SK-N-MC (cell line): ENCODE data around the gene EXOC3L2.

Experiments used
- EZH2 ChIP-seq: fragments of 200-600 bp; sonication (generic); IDR thresholded peaks from one replicate; pipeline ENCODE4 v1.6.1; 2017; ENCODE audit warnings: antibody characterized with exemption
- FOXP2 ChIP-seq: optimal IDR thresholded peaks from 2 replicates; pipeline ENCODE3; 2011; ENCODE audit warnings: mild to moderate bottlenecking, moderate library complexity; ENCODE audit not compliant: insufficient read depth; ENCODE audit errors: extremely low read length, control extremely low read depth
- POLR2AphosphoS5 ChIP-seq: IDR thresholded peaks from 2 replicates; pipeline ENCODE4 v1.6.1; 2012; ENCODE audit warnings: mild to moderate bottlenecking, low read depth, low read length, borderline replicate concordance

DNA sequence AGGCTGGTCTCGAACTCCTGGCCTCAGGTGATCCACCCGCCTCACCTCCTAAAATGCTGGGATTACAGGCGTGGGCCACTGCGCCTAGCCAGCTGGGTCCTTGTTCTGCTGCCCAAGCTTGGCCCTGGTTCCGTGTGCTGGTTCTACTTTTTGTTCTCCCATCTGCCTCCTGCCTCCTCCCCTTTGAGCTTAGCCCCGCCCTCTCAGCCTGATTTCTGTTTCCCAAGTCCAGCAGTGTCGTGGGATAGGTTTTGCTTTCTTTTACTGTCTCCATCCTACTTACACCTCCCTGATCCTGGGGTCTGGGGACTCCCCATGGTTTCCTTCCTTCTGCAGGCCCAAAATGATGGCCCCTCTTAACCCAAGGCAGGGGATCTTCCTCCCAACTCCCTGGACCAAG is 64.3 kb downstream of the EXOC3L2 start:
- TF ChIP-seq POLR2AphosphoS5 (no peak), EZH2 (no peak), FOXP2 (no peak)
